HG03060 (cell line): Measurements from ENCODE around the gene ST13.
"Not testable (repeated sequence)": the region's sequence is repeated elsewhere in the genome, so short reads cannot be mapped to it uniquely, and the experiment has no call there.

Experiments
- ATAC-seq: cut with Tn5 transposase; IDR thresholded peaks from one replicate; pipeline ENCODE4 v1.9.1; 2021; ENCODE audit warnings: low read depth, moderate number of reproducible peaks; ENCODE audit not compliant: unreplicated experiment

The ST13 gene

DNA sequence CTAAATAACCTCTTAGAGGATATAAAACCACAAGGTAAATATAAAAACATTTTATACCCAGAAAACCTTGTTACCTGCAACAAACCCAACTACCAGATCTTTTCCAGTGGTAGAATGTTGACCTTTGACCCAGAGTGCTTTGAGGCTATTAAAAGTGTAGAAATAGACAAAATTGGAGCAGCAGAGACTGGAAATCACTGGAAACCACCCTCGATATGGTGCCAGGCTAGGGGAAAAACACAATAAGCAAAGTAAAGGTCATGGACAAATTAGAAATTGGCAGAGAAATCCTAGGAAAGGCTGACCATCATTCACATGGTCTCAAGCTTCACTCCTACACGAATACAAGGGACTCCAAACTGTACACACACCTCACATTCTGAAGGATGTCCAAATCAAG, 64.0 kb downstream of the ST13 start:
- ATAC-seq, result no peak

DNA sequence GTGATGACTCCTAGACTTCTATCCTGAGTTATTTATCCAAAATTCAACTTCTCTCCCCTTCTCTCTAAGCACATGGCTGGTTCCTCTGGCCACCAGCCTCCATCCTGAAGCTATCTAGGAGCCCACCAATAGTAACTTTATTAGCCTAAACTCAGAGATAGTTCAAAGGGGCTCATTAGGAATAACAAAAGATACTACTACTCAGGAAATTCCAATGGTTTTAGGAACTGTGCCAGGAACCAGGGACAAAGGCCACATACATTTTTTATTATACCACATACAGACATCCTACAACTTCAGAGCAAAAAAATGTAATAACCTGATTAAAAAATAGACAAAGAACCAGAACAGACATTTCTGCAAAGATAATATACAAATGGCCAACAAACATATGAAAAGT, 65.2 kb downstream of the ST13 start:
- no peak for ATAC-seq

DNA sequence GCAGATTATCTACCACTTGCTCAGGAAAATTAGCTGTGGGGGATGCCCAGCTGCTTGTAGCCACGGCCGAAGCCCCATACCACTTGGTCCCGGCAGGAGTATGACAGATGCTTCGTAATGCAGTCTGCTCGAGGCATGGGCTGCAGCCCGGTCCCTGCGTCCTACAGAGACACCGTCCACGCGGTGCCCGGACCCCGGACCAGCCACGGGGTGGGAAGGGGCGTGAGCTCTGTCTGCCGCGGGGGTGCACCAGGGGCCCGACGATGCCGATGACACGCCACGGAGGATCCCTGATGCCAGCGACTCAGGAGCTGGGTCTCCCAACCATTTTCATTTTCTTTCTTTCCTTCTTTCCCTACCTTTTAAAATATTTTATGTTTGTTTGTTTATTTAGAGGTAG, 67.3 kb downstream of the ST13 start:
- no peak for ATAC-seq

DNA sequence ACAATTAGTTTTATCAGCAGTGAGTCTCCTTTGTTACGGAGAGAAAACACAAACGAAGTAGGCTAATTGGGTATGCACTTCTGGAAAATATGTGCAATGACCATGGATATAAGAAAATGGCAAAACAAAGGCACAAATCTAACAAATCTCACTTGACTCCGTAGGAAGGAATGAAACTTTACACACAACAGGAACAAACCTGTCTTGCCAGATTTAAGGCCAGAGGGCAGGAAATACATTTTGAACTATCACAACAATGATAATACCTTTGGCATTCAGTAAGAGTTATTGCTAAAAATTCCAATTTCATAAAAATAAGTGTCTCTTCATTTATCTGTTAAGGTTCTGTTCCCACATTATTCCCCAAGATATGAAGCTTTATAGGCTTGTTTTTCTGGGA, 73.9 kb downstream of the ST13 start:
- ATAC-seq, result no peak

DNA sequence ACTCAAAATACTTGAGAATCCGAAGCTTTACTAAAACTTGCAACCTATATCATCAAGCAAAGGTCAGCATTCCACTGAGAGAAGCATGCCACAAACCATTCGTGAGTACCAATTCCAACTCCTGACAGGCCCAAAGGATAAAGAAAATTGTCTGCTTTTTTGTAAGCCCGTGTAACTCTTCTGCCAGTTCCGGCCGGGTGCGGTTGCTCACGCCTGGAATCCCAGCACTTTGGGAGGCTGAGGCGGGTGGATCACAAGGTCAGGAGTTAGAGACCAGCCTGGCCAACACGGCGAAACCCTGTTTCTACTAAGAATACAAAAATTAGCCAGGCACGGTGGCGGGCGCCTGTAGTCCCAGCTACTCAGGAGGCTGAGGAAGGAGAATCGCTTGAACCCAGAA, 74.7 kb downstream of the ST13 start:
- not testable (repeated sequence) for ATAC-seq
